CD4-positive, alpha-beta T cell treated with Interleukin-2 at 100 ng/mL for 4 hours (primary cell): ENCODE measurements around the gene CCDC182.

Source experiments
- DNase-seq: peaks from one replicate; pipeline ENCODE4 v3.0.0-alpha.2; 2020; ENCODE audit warnings: low spot score

The CCDC182 gene

GRCh38 chr17:57745242-57745641 lies at the start of gene CCDC182:
Gene CCDC182, minus strand, starts transcription at chr17:57745299. Its CDS starts 27 bp downstream, at chr17:57745272.
- no peak for DNase-seq

GRCh38 chr17:57794841-57795240 lies 49.7 kb upstream of the CCDC182 start:
- no peak for DNase-seq

DNA sequence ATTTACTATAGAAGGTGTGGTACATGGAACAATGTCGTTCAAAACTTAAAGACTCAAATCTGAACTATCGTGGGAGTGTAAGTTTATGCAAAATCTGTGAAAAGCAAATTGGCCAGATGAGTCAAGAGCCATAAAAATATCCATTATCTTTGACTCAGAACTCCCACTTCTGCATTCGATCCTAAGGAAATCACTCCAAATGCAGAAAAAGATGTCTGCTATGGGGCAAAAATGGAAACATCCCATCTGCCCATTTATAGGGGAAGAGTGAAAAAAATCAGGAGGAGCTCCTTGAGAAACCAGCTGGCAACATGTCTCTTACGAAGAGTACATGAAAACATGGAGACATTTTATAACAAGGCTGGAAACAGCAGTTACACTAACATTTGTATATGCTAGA lies 43.6 kb upstream of the CCDC182 start:
- DNase-seq = no peak

- DNase-seq = no peak
Observed at GRCh38 chr17:57785022-57785421, 39.9 kb upstream of the CCDC182 start.

- DNase-seq = no peak
Observed at GRCh38 chr17:57784226-57784895, 39.3 kb upstream of the CCDC182 start.

- peak; percentile 60 for DNase-seq
Observed at GRCh38 chr17:57783338-57783742, 38.2 kb upstream of the CCDC182 start.

DNA sequence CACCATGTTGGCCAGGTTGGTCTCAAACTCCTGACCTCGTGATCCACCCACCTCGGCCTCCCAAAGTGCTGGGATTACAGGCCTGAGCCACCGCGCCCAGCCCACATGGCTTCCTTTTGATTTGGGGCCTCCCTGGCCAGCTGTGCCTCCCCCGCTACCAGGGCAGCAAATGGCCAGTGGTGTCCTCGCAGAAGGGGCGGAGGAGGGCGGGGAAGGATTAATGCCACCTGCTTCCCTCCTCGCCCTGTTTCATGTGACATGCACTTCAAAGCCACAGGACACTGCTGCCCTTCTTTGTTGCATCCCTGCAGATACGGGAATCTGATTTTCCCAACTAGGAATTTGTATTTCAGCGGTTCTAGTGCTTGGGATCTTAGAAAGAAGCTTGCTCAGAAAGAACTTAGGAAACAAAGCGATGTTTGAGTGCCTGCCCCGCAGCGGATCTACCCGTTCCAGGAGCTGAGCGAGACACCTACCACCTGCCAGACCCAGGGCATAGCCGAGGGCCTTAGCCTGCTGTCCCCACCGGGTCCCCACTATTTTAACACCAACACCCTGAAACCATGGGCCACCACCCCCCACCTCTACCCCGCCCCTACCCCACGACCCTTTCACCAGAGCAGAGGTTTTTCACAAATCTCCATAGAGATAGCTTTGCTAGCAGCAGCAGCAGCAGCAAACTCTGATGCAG lies 37.7 kb upstream of the CCDC182 start:
- no peak for DNase-seq

- DNase-seq = no peak
Observed at GRCh38 chr17:57782062-57782490, 37.0 kb upstream of the CCDC182 start.

- DNase-seq = no peak
Observed at GRCh38 chr17:57781386-57782061, 36.4 kb upstream of the CCDC182 start.

- no peak for DNase-seq
Observed at GRCh38 chr17:57779706-57780105, 34.6 kb upstream of the CCDC182 start.

DNA sequence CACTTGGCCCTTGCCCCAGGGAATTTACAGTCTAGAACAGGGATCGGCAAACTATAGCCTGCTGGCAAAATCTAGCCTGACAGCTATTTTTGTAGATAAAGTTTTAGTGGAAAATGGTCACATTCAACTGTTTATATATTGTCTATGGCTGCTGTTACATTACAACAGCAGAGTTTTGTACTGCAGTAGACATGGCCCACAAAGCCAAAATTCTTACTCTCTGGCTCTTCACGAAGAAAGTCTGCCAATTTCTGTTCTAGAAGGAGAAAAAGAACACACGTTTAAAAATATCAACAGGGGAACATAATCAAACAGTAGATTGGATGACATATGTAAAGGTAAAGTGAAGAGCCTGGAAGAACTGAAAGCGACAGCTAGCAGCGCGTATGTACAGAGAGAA lies 33.2 kb upstream of the CCDC182 start:
- DNase-seq = no peak

DNA sequence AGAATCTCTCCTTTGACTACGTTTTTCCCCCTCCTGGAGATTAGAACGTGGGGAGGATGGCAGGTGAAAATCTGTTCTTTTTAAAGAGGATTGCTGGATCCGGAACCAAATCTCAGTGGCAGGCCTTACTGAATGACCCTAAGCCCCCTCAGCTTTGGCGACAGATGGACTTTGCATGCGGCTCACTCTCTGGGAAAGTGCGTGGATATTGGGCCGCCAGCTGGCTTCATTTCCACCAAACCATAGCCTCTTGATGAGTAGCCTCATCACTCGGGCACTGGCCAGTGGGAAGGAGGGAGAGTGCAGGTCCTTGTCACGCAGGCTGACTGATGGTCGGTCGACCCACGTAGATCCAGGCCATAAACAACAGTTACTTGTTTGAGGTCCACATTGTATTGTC lies 31.3 kb upstream of the CCDC182 start:
- DNase-seq = no peak

GRCh38 chr17:57774872-57775271 lies 29.8 kb upstream of the CCDC182 start:
- DNase-seq = no peak

- DNase-seq = no peak
Observed at GRCh38 chr17:57773557-57773956, 28.5 kb upstream of the CCDC182 start.

- no peak for DNase-seq
Observed at GRCh38 chr17:57772774-57773173, 27.7 kb upstream of the CCDC182 start.

- DNase-seq = no peak
Observed at GRCh38 chr17:57767561-57767960, 22.5 kb upstream of the CCDC182 start.

DNA sequence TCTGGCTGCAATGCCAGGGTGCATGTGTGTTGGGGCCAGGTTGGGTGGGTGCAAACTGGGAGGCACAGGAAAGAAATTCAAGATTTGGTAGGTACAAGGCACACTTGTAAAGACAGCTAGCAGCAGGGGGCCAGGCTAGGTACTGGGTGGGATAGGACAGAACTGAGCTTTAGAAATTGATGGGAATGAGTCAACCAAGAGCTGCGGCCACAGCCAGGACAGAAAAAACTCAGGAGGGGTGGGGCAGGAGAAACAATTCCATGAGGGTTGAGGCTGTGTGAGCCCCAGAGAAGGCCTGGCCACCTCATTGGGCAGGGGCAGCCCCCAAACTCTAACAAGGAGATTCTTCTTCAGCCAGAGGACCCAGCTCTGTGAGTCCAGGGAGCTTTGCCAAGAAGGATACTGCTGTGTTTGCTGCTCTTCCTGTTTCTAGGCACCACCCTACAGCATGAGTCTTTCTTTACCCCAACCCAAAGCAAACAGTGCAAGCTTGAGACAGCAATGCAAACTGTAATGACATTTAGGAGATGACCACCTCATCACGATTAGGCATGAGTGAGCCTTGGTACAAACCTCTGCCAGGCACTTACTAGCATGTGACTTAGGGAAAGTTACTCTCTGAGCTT lies 21.3 kb upstream of the CCDC182 start:
- no peak for DNase-seq

- DNase-seq = no peak
Observed at GRCh38 chr17:57762452-57763395, 17.6 kb upstream of the CCDC182 start.

- no peak for DNase-seq
Observed at GRCh38 chr17:57761887-57762286, 16.8 kb upstream of the CCDC182 start.

DNA sequence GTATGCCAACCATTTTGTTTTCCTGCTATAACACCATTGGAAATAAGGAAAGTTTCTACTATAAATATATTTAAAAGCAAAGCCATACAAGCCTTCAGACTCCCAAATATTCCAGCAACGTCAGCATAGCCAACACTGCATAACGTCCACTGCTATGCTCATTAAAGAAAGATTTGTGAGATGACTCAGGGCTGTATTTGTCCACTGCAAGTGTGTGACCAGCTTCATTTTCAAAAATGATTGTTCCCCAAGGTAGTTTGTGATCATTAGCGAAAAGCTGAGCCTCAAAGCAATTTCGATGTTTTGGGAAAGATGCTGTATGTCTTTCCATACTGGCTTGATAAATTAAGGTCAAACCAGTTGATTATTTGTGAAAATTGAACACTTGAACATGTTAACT lies 14.9 kb upstream of the CCDC182 start:
- no peak for DNase-seq

- no peak for DNase-seq
Observed at GRCh38 chr17:57758654-57759053, 13.6 kb upstream of the CCDC182 start.

- DNase-seq = no peak
Observed at GRCh38 chr17:57757735-57758134, 12.6 kb upstream of the CCDC182 start.
